ENCODE results near the gene MAGI1. TPM values are rescaled to one million over a fixed set of nuclear protein-coding genes. Genes with fewer than 3 reads are reported as not detected.

The MAGI1 gene
- total RNA-seq, 3 donors from 2014 or later (not counting 1 experiment from before 2014, with no cell fraction given): not detected

- H3K4me1 Mint-ChIP-seq: peaks cover 0 to 5% of the 10 kb centered on the region in 2 donors
- no peaks in the 10 kb centered on the region for H3K36me3 ChIP-seq (ENCODE audit: control insufficient read depth, insufficient read depth, low read length)
- peaks cover 2 to 4% of the 10 kb centered on the region in 2 donors for H3K9me3 Mint-ChIP-seq
- H3K27me3 ChIP-seq (ENCODE audit: control insufficient read depth, insufficient read depth, low read length): no peaks in the 10 kb centered on the region
- TF ChIP-seq, protein P1, sequence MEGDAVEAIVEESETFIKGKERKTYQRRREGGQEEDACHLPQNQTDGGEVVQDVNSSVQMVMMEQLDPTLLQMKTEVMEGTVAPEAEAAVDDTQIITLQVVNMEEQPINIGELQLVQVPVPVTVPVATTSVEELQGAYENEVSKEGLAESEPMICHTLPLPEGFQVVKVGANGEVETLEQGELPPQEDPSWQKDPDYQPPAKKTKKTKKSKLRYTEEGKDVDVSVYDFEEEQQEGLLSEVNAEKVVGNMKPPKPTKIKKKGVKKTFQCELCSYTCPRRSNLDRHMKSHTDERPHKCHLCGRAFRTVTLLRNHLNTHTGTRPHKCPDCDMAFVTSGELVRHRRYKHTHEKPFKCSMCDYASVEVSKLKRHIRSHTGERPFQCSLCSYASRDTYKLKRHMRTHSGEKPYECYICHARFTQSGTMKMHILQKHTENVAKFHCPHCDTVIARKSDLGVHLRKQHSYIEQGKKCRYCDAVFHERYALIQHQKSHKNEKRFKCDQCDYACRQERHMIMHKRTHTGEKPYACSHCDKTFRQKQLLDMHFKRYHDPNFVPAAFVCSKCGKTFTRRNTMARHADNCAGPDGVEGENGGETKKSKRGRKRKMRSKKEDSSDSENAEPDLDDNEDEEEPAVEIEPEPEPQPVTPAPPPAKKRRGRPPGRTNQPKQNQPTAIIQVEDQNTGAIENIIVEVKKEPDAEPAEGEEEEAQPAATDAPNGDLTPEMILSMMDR (IDR thresholded peaks at IDR 0.05): no peak
- H3K27me3 Mint-ChIP-seq (ENCODE audit: low read depth in 2 of 2): no peaks in the 10 kb centered on the region
- DNase-seq: peak in 1 of 2 donors; percentile 3
- peak in 2 of 3 donors; percentile 21 to 51 for ATAC-seq
- no peaks in the 10 kb centered on the region for H3K36me3 Mint-ChIP-seq
- WGBS (ENCODE audit: insufficient coverage): 54% methylated on average over 8 of the region's 8 CpGs
- H3K4me1 ChIP-seq (ENCODE audit: control insufficient read depth, insufficient read depth, low read length): no peaks in the 10 kb centered on the region
- peak overlapping the region in 1 of 2 donors; percentile 66 for H3K27ac Mint-ChIP-seq
- peak overlapping the region; percentile 22 for H3K4me3 Mint-ChIP-seq
- H3K4me3 ChIP-seq (ENCODE audit: low read length): no peak overlapping the region
- peak overlapping the region; percentile 35 for H3K27ac ChIP-seq (ENCODE audit: low read length)
- intact Hi-C loops (cut with micrococcal nuclease): no loop called here
- H3K9me3 ChIP-seq (ENCODE audit: control insufficient read depth, insufficient read depth, low read length): no peaks in the 10 kb centered on the region
Measured at GRCh38 chr3:65854606-65855304, 184.0 kb downstream of the MAGI1 start.

- Histone ChIP-seq H3K9me3 (ENCODE audit: control insufficient read depth, insufficient read depth, low read length) (no peaks in the 10 kb centered on the region), H3K36me3 (ENCODE audit: control insufficient read depth, insufficient read depth, low read length) (no peaks in the 10 kb centered on the region), H3K27ac (ENCODE audit: low read length) (no peak overlapping the region), H3K27me3 (ENCODE audit: control insufficient read depth, insufficient read depth, low read length) (no peaks in the 10 kb centered on the region), H3K4me3 (ENCODE audit: low read length) (no peak overlapping the region), H3K4me1 (ENCODE audit: control insufficient read depth, insufficient read depth, low read length) (no peaks in the 10 kb centered on the region)
- Mint-ChIP-seq H3K4me1 (peaks cover 0 to 5% of the 10 kb centered on the region in 2 donors), H3K27me3 (ENCODE audit: low read depth in 2 of 2) (no peaks in the 10 kb centered on the region), H3K36me3 (no peaks in the 10 kb centered on the region), H3K27ac (no peak overlapping the region), H3K9me3 (peaks cover 2% of the 10 kb centered on the region in 2 donors), H3K4me3 (no peak overlapping the region)
- DNase-seq: no peak
- TF ChIP-seq, protein P1 (IDR thresholded peaks at IDR 0.05): no peak
- no peak for ATAC-seq
- intact Hi-C loops (cut with micrococcal nuclease): no loop called here
- 96% methylated on average over 4 of the region's 4 CpGs for WGBS (ENCODE audit: insufficient coverage)
Measured at GRCh38 chr3:65851827-65852226, 186.9 kb downstream of the MAGI1 start.

DNA sequence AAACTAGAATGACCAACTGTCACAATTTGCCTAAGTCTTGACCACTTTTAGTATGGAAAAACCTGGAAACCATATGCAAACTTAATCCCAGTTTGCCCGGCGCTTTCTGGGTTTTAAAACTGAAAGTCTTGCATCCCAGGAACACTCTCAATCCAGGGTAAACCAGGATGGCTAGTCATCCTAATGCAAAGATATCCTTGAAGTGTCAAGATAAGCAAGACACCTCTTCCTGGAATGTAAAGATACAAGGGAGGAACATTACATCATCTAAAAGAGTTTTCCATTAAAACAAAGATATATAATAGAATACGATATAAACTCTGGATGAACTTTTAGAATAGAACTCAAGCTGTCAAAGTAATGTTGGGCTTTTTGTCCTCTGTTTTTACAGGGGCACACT is 188.5 kb downstream of the MAGI1 start:
- Histone ChIP-seq H3K4me3 (ENCODE audit: low read length) (no peak overlapping the region), H3K4me1 (ENCODE audit: control insufficient read depth, insufficient read depth, low read length) (no peaks in the 10 kb centered on the region), H3K27me3 (ENCODE audit: control insufficient read depth, insufficient read depth, low read length) (no peaks in the 10 kb centered on the region), H3K27ac (ENCODE audit: low read length) (no peak overlapping the region), H3K9me3 (ENCODE audit: control insufficient read depth, insufficient read depth, low read length) (no peaks in the 10 kb centered on the region), H3K36me3 (ENCODE audit: control insufficient read depth, insufficient read depth, low read length) (no peaks in the 10 kb centered on the region)
- Mint-ChIP-seq H3K9me3 (peaks cover 2 to 3% of the 10 kb centered on the region in 2 donors), H3K36me3 (no peaks in the 10 kb centered on the region), H3K4me3 (no peak overlapping the region), H3K27me3 (ENCODE audit: low read depth in 2 of 2) (no peaks in the 10 kb centered on the region), H3K4me1 (peaks cover 0 to 5% of the 10 kb centered on the region in 2 donors), H3K27ac (no peak overlapping the region)
- ATAC-seq (no peak), DNase-seq (no peak)
- TF ChIP-seq, protein P1 (IDR thresholded peaks at IDR 0.05): no peak
- WGBS (ENCODE audit: insufficient coverage): 92% methylated on average over 2 of the region's 3 CpGs
- intact Hi-C loops (cut with micrococcal nuclease): no loop called here

DNA sequence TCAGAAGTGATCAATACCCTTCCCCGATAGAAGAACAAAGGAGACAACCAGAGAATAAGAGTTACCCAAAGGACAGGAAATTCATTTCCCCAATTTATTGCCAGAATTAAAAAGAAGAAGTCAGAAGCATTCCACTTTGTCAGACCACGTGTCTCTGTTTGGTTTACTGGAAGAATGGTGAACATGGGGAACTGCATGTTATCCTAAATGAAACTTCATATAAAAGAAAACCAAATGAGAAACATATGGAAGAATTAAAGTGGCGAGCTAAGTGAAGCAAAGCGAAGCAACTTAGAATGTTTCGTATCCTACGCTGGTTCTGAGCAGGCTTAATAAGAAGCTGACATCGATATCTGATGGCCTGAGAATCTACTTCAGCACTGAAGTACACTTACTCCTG is 190.7 kb downstream of the MAGI1 start:
- ATAC-seq: no peak
- H3K27me3 Mint-ChIP-seq (ENCODE audit: low read depth in 2 of 2): no peaks in the 10 kb centered on the region
- WGBS (ENCODE audit: insufficient coverage): 89% methylated on average over 6 of the region's 7 CpGs
- no peak overlapping the region for H3K4me3 ChIP-seq (ENCODE audit: low read length)
- H3K36me3 ChIP-seq (ENCODE audit: control insufficient read depth, insufficient read depth, low read length): no peaks in the 10 kb centered on the region
- H3K27ac Mint-ChIP-seq: no peak overlapping the region
- TF ChIP-seq, protein P1 (IDR thresholded peaks at IDR 0.05): no peak
- no peak overlapping the region for H3K4me3 Mint-ChIP-seq
- H3K4me1 ChIP-seq (ENCODE audit: control insufficient read depth, insufficient read depth, low read length): no peaks in the 10 kb centered on the region
- H3K27me3 ChIP-seq (ENCODE audit: control insufficient read depth, insufficient read depth, low read length): no peaks in the 10 kb centered on the region
- intact Hi-C loops (cut with micrococcal nuclease): no loop called here
- DNase-seq: no peak
- no peak overlapping the region for H3K27ac ChIP-seq (ENCODE audit: low read length)
- no peaks in the 10 kb centered on the region for H3K36me3 Mint-ChIP-seq
- no peaks in the 10 kb centered on the region for H3K9me3 ChIP-seq (ENCODE audit: control insufficient read depth, insufficient read depth, low read length)
- H3K4me1 Mint-ChIP-seq: no peaks in the 10 kb centered on the region
- peaks cover 0 to 2% of the 10 kb centered on the region in 2 donors for H3K9me3 Mint-ChIP-seq

Measured in natural killer cell (primary cell).